Thoracic aorta (tissue), 2 donors: Measurements from ENCODE around the gene CLMN. TPM values are rescaled to one million over a fixed set of nuclear protein-coding genes. Genes with fewer than 3 reads are reported as not detected.

ENCODE experiments used
- ATAC-seq: fragments of 150-250 bp; one replicate; pipeline ENCODE4 v1.8.0; 2017; ENCODE audit warnings: low read depth; ENCODE audit not compliant: insufficient number of reproducible peaks, low FRiP score
- DNase-seq: peaks from one replicate; pipeline ENCODE4 v3.0.0-alpha.2; 2020; ENCODE audit warnings: low spot score
- H3K27ac ChIP-seq, 2 donors: fragments of 200-600 bp; sonication (generic); 1 replicate in 1 of 2; 2 replicates in 1 of 2; pipeline ENCODE4 v1.5.1; 2016; ENCODE audit warnings: mild to moderate bottlenecking in 2 of 2, moderate library complexity in 2 of 2
- H3K27me3 ChIP-seq: fragments of 200-600 bp; sonication (generic); replicated peaks from 2 replicates; pipeline ENCODE4 v1.6.0; 2016; ENCODE audit warnings: mild to moderate bottlenecking; ENCODE audit not compliant: insufficient read depth
- H3K36me3 ChIP-seq: fragments of 200-600 bp; sonication (generic); one replicate; pipeline ENCODE4 v1.5.1; 2016
- H3K4me1 ChIP-seq, 2 donors: fragments of 200-600 bp; sonication (generic); 1 replicate in 1 of 2; 2 replicates in 1 of 2; pipeline versions ENCODE4 v1.5.1 to v1.6.0; 2016; ENCODE audit warnings: low read depth in 2 of 2, mild to moderate bottlenecking in 1 of 2; ENCODE audit not compliant: control insufficient read depth in 1 of 2
- H3K4me3 ChIP-seq: fragments of 200-600 bp; sonication (generic); 2 replicates; pipeline ENCODE4 v1.5.1; 2016; ENCODE audit warnings: mild to moderate bottlenecking
- H3K9me3 ChIP-seq: fragments of 200-600 bp; sonication (generic); 2 replicates; pipeline ENCODE4 v1.5.1; 2016
- total RNA-seq, 2 donors: library from RNA; depleted of rRNA; stranded (reverse); fragments of >200 nt; gene quantifications; one replicate each; pipeline versions ENCODE4 v1.1.0 to v1.2.3, GENCODE V29; 2016
- TF ChIP-seq, protein P1 (sequence below): fragments of 200-600 bp; sonication (generic); IDR thresholded peaks from one replicate; pipeline ENCODE4 v1.5.1; 2019; ENCODE audit warnings: antibody characterized with exemption

The CLMN gene
- total RNA-seq, 2 donors from 2014 or later = 7.3 to 10.4 TPM

- Histone ChIP-seq H3K36me3 (no peaks in the 10 kb centered on the region), H3K4me1 (no peaks in the 10 kb centered on the region), H3K27me3 (no peaks in the 10 kb centered on the region), H3K27ac (no peak overlapping the region), H3K4me3 (no peak overlapping the region), H3K9me3 (no peaks in the 10 kb centered on the region)
- DNase-seq (no peak), ATAC-seq (no peak)
- TF ChIP-seq, protein P1, sequence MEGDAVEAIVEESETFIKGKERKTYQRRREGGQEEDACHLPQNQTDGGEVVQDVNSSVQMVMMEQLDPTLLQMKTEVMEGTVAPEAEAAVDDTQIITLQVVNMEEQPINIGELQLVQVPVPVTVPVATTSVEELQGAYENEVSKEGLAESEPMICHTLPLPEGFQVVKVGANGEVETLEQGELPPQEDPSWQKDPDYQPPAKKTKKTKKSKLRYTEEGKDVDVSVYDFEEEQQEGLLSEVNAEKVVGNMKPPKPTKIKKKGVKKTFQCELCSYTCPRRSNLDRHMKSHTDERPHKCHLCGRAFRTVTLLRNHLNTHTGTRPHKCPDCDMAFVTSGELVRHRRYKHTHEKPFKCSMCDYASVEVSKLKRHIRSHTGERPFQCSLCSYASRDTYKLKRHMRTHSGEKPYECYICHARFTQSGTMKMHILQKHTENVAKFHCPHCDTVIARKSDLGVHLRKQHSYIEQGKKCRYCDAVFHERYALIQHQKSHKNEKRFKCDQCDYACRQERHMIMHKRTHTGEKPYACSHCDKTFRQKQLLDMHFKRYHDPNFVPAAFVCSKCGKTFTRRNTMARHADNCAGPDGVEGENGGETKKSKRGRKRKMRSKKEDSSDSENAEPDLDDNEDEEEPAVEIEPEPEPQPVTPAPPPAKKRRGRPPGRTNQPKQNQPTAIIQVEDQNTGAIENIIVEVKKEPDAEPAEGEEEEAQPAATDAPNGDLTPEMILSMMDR = no peak
Observed at GRCh38 chr14:95237958-95238340, 81.8 kb downstream of the CLMN start.

- DNase-seq (no peak), ATAC-seq (no peak)
- H3K27me3 ChIP-seq = no peaks in the 10 kb centered on the region
- H3K4me1 ChIP-seq = no peaks in the 10 kb centered on the region
- no peak overlapping the region for H3K27ac ChIP-seq
- no peaks in the 10 kb centered on the region for H3K36me3 ChIP-seq
- no peaks in the 10 kb centered on the region for H3K9me3 ChIP-seq
- TF ChIP-seq, protein P1 = no peak
- no peak overlapping the region for H3K4me3 ChIP-seq
Observed at GRCh38 chr14:95237121-95237957, 82.4 kb downstream of the CLMN start.

GRCh38 chr14:95236221-95236620 lies 83.5 kb downstream of the CLMN start:
- H3K27ac ChIP-seq = no peak overlapping the region

DNA sequence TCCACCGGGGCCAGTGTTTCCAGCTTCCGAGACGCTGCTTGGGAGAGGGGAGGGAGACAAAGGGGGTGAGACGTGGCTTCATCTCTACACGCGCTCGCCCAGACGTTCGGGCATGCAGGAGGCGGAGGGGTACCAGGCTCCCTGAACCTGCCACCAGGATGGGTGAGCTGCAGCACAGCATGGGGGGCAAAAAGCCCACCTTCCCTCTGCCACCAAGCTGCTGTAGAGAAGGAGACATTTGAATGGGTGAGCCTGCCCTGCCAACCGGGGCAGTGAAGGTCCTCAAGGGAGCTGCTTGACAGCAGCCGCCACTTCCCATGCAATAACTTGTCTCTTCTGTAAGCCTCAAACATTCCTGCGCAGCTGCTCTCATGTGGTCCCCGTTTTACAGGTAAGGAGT lies 83.9 kb downstream of the CLMN start:
- ATAC-seq (no peak), DNase-seq (no peak)
- H3K4me1 ChIP-seq = no peaks in the 10 kb centered on the region
- no peaks in the 10 kb centered on the region for H3K9me3 ChIP-seq
- no peaks in the 10 kb centered on the region for H3K36me3 ChIP-seq
- no peaks in the 10 kb centered on the region for H3K27me3 ChIP-seq
- no peak overlapping the region for H3K4me3 ChIP-seq
- TF ChIP-seq, protein P1 = no peak
- no peak overlapping the region for H3K27ac ChIP-seq

More at GRCh38 chr14:95236221-95236620, 83.5 kb downstream of the CLMN start:
- Histone ChIP-seq H3K4me3 (no peak overlapping the region), H3K4me1 (no peaks in the 10 kb centered on the region), H3K27me3 (no peaks in the 10 kb centered on the region), H3K9me3 (no peaks in the 10 kb centered on the region), H3K36me3 (no peaks in the 10 kb centered on the region)
- DNase-seq (no peak), ATAC-seq (no peak)
- TF ChIP-seq, protein P1 = no peak

- ATAC-seq = no peak
- Histone ChIP-seq H3K27me3 (no peaks in the 10 kb centered on the region), H3K27ac (no peak overlapping the region), H3K9me3 (no peaks in the 10 kb centered on the region), H3K4me3 (no peak overlapping the region), H3K36me3 (no peaks in the 10 kb centered on the region), H3K4me1 (no peaks in the 10 kb centered on the region)
- TF ChIP-seq, protein P1 = no peak
- DNase-seq = no peak
Observed at GRCh38 chr14:95235351-95235750, 84.4 kb downstream of the CLMN start.
